ENCODE results near the gene PLEKHM1.
"Not testable (repeated sequence)": the region's sequence is repeated elsewhere in the genome, so short reads cannot be mapped to it uniquely, and the experiment has no call there.

Gene PLEKHM1

DNA sequence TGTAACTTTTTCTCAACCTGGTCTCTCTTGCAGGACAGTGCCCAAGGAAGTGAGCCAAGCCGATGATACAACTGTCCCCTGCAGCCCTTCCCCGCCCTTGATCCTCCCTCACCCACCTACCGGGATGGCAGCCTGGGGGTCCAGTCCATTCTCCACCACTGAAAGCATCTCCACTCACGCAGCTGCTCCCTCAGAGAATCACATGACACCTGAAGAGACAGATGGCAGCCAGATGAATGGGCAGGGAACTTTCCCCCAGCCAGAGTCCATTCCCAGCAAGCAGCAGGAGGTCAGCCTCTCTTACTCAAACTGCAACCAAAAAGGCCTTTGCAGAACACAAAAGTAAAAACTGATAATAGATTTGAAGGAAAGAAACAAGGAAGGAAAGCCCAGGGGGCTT, 8.2 kb downstream of the PLEKHM1 start:
- H3K4me3 Mint-ChIP-seq, DNase-seq, H3K27ac Mint-ChIP-seq, ATAC-seq, H3K27me3 Mint-ChIP-seq, H3K9me3 Mint-ChIP-seq: not testable (repeated sequence)
- peaks cover 11% of the 10 kb centered on the region for H3K4me1 Mint-ChIP-seq

DNA sequence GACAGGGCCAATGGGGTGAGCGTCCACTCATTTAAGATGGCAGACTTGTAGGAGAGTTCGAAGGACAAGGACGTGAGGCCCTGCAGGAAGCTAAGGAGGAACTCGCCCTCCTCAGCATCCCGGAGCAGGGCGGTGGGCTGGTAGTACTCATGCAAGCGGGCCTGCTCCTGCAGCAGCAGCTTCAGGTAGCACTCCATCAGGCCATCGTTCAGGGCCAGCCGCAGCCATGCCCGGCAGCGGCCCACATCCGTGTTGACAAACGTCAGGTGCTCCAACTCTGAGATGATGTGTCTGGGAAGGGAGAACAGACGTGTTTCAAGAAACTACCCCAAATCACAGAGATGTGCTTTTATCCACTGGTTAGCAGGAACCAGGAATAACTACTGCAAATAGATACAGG, 15.1 kb downstream of the PLEKHM1 start:
- ATAC-seq, H3K27ac Mint-ChIP-seq, H3K4me3 Mint-ChIP-seq, H3K27me3 Mint-ChIP-seq, H3K9me3 Mint-ChIP-seq, DNase-seq, H3K4me1 Mint-ChIP-seq: not testable (repeated sequence)

DNA sequence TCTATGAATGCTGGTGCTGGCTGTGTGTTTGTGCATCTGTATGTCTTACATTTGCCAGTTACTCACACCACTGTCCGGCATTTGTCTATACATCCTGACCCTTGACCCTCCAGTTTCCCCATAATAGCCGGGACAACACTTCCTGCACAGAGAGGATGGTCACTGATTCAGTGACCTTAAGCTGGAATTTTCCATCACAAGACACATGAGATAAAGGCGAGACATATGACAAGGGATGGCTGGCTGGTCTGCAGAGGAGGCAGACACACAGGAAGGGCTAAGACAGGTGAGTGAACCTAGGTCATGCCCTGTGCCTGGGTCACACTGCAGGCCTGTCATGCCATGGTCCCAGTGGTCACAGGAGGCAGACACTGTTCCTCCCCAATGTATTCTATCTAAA, 18.3 kb downstream of the PLEKHM1 start:
- not testable (repeated sequence) for H3K4me3 Mint-ChIP-seq, DNase-seq, H3K27me3 Mint-ChIP-seq, ATAC-seq, H3K27ac Mint-ChIP-seq, H3K4me1 Mint-ChIP-seq, H3K9me3 Mint-ChIP-seq

DNA sequence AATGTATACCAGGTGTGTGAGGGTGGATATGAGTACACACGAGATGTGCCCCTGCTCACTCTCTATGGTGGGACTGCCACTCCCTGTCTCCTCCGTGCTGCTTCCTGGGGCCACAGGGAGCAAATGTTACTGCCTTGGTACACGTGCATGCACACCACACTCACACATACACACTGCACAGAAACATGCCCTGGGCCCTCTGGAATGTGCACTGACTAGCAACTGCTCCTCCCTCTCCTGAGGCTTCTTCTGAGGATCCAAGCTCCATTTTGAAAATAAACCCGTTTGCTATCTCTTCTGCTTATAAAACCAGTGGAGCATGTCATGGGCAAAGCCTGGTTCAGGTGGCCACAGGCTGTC, 21.3 kb downstream of the PLEKHM1 start:
- H3K27me3 Mint-ChIP-seq, H3K27ac Mint-ChIP-seq, H3K9me3 Mint-ChIP-seq, ATAC-seq, H3K4me3 Mint-ChIP-seq, H3K4me1 Mint-ChIP-seq, DNase-seq: not testable (repeated sequence)

DNA sequence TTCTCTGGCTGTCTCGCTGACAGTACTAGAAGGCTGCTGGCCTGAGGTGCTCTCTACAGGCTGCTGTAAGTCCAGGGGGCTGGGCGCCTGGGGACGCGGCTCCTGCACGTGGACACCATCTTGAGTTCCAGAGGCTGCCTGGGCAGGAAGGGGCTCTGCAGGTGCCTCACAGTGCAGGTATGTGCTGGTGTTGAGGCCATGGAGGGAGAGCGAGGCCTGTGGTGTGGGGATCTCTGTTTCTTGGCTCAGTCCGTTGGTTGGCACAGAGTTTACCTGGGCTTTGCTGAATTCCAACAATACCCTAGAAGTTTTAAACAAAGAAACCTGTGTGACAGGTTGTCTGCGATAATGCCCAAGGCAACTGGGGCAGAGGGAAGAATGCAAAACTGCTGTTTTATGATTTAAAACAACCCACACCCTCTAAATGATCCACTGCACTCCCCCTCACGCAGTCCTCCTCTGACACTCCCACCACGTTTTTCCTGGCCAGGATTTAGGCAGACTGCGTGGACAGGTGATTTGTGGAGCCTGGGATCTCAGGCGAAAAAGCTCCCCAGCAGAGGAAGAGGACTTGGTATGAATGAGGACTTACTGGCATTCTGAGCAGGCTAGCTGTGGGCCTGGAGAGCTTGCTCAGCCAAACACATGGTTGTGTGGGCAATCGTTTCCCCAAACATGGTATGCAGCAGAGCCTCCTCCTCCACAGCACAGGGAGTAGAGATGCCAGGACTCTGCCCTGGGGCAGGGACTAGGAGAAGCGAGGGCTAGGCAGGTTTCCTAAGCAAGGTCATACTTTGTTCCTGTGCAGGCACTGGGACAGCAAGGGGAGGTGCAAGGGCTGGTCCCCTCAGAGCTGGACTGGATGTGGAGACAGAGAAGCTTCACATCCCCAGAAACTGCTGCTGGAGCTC, 22.0 kb downstream of the PLEKHM1 start:
- ATAC-seq, H3K27me3 Mint-ChIP-seq, H3K4me1 Mint-ChIP-seq, H3K9me3 Mint-ChIP-seq, H3K4me3 Mint-ChIP-seq, DNase-seq: not testable (repeated sequence)
- H3K27ac Mint-ChIP-seq: peak overlapping the region in 1 of 2 donors; percentile 12

DNA sequence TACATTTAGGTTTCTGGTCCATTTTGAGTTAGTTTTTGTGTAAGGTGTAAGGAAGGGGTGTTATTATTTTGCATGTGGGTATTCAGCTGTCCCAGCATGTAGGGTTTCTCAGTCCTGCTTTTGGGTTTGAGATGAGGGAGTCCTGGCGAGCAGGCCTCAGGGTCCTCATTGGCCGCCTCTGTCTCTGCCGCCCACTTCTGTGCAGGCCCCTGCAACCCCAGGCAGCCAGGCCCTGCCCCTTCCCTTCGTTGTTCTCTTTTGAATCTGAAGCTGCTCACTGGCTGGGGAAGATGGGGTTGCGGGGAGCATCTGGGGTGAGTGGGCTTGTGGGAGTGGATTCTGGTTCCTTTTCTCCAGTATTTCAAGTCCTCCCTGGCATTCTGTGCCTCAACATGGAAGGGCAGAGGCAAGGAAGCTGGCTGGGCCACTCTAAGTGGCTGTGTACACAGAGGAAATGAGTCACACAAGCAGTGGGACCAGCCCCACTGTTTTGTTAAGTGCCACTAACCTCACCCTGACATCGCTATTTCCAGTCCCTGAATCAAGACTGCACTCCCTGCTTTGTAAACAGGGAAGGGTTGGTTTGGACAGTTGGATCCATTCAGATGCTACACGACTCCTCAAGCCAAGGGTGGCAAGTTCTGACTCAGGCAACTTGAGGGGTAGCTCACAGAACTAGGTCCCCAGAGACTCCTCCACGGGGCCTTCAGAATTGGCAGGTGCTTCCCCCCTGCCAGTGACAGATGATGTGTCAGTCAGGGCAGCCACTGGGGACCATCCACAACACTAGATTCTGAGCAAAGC, 28.8 kb downstream of the PLEKHM1 start:
- peak; percentile 98 for ATAC-seq
- DNase-seq: peak; percentile 42 to 51
- H3K9me3 Mint-ChIP-seq, H3K27me3 Mint-ChIP-seq: not testable (repeated sequence)
- Mint-ChIP-seq H3K4me1 (peaks cover 16% of the 10 kb centered on the region), H3K4me3 (peak overlapping the region; percentile 29 to 57), H3K27ac (peak overlapping the region; percentile 54 to 86)

DNA sequence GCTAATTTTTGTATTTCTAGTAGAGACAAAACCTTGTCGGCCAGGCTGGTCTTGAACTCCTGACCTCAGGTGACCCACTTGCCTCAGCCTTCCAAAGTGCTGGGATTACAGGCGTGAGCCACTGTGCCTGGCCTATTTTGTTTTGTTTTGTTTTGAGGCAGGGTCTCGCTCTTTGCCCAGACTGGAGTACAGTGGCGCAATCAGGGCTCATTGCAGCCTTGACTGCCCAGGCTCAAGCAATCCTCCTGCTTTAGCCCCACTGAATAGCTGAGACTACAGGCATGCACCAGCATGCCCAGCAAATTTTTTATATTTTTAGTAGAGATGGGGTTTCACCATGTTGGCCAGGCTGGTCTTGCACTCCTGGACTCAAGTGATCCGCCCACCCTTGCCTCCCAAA, 30.1 kb downstream of the PLEKHM1 start:
- ATAC-seq, DNase-seq, H3K27ac Mint-ChIP-seq, H3K9me3 Mint-ChIP-seq, H3K27me3 Mint-ChIP-seq, H3K4me3 Mint-ChIP-seq: not testable (repeated sequence)
- H3K4me1 Mint-ChIP-seq: peaks cover 16% of the 10 kb centered on the region

DNA sequence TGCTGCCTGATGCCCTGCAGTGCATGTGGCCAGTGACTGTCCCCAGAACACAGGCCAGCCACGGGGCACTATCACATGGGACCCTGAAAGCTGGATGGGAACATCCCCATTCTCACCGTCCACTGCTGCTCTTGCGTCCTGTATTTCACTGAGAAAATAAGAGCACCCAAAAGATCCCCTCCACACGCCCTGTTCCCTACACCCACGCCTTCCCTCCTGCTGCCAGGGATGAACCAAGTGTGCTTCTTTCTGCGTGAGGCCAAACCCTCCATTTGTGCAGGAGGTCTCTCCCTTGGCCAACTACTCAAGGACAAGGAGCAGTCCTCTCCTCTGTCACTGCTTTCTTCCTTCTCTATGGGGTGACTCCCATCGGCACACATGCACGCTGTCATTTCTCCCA, 36.2 kb downstream of the PLEKHM1 start:
- H3K27ac Mint-ChIP-seq: peak overlapping the region; percentile 14 to 35
- H3K9me3 Mint-ChIP-seq, H3K4me1 Mint-ChIP-seq, ATAC-seq, H3K27me3 Mint-ChIP-seq, H3K4me3 Mint-ChIP-seq, DNase-seq: not testable (repeated sequence)

DNA sequence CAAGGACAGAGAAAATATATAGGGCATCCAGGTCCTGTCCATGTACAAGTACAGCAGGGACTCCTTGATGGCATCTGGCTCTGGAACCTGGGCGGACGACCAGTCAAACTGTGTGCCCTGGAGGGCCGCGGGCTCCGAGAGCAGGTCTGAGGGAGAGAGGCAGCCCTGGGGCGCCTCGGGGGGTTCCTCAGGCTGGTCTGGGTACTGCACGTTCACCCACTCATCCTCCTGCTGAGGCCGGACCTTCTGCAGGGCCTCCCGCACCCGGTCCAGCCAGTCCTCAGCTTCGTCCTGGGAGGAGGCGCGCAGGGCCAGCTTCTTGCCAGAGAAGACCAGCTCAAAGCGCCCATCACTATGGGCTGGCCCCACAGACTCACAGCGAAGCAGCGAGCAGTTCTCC, 36.8 kb downstream of the PLEKHM1 start:
- H3K4me1 Mint-ChIP-seq, H3K9me3 Mint-ChIP-seq, H3K27me3 Mint-ChIP-seq, H3K27ac Mint-ChIP-seq, H3K4me3 Mint-ChIP-seq, DNase-seq: not testable (repeated sequence)
- peak; percentile 49 for ATAC-seq

DNA sequence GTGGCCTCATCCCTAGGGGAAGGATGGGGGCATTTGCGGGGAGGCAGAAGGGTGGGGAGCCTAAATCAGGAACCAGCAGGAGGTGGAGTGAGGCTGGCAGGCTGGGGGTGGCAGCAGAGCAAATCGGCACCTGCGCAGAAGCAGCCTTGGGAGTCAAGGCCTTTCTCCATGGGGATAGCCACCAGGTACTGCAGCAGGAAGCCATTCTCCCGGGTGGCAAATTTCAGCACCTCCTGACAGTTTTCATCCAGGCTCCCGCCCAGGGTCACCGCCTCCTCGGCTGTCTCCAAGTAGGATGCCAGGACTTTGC, 37.3 kb downstream of the PLEKHM1 start:
- not testable (repeated sequence) for H3K27ac Mint-ChIP-seq, H3K9me3 Mint-ChIP-seq, H3K4me1 Mint-ChIP-seq, H3K27me3 Mint-ChIP-seq, DNase-seq, H3K4me3 Mint-ChIP-seq, ATAC-seq

DNA sequence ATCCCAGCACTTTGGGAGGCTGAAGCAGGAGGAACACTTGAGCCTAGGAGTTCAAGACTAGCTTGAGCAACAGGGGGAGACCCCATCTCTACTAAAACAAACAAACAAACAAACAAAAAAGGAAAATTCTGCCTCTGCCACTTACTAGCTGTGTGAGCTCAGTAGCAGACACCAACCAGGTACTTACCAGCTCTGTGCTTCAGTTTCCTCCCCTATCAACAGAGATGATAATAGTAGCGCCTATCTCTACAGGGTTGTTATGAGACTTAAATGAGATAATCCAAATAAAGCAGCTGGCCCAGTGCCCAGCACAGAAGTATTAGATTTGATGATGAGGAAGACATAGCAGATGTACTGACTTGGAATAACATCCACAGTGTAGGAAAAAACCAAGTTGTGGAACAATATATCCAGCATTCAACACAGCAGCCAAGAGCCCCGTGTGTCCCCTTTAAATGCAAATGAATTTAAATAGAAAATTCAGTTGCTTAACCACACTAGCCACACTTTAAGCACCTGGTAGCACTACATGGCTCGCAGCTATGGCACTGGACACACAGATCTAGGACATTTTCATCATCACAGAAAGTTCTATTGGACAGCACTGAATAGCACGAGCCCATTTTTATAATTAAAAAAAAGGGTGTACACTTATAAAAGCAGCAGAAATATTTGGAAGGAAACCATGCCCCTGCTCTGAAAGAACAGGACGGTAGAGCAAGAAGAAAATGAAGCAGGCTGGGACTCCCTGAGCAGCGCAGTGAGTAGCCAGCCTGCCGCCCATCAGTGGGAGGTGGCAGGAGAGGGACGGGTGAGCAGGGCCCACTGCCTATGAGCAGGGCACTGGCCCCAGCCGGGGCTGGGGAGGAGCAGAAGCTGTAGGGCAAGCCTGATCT, 37.9 kb downstream of the PLEKHM1 start:
- H3K9me3 Mint-ChIP-seq, H3K4me1 Mint-ChIP-seq, ATAC-seq, H3K27ac Mint-ChIP-seq, H3K4me3 Mint-ChIP-seq, DNase-seq, H3K27me3 Mint-ChIP-seq: not testable (repeated sequence)

DNA sequence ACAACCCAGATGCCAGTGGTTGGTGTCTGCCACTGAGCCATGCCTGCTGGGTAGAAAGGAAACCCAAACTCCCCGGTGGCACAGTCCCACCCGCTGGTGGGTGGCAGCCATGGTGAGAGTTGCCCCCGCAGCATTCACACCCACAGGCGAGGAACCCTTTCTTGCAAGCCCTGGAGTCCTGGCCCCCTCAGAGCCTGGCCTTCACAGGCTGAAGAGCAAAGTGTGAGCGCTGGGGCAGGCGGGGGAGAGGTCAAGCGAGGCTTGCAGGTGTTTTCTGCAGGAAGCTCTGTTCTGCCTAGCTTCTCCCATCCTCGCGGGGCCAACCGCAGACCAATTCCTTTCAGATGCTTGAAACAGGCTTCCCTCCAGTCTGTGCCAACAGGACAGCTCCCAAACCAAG, 38.9 kb downstream of the PLEKHM1 start:
- H3K27me3 Mint-ChIP-seq, DNase-seq, H3K9me3 Mint-ChIP-seq, ATAC-seq, H3K4me1 Mint-ChIP-seq, H3K4me3 Mint-ChIP-seq, H3K27ac Mint-ChIP-seq: not testable (repeated sequence)

DNA sequence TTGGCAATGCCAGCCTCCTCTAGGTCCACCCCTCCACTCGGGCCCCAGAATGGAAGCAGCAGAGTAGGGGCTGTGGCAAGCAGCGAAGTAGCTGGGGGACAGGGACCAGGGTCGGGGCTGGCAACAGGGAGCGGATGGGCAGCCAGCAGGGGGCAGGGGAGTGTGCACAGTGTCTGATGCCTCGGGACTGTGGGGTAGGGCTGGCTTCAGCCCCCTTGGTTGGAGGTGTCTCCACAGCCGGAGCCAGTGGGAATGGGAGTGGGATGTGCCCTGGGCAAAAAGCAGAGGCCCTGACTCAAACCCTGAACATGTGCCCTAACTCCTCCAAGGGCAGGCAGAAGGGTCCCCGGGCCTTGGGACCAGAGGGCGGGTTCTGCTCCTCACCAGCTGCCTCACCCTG, 39.4 kb downstream of the PLEKHM1 start:
- no peak overlapping the region for H3K27ac Mint-ChIP-seq
- ATAC-seq (no peak), DNase-seq (no peak)
- no peaks in the 10 kb centered on the region for H3K9me3 Mint-ChIP-seq
- H3K4me1 Mint-ChIP-seq: peaks cover 10% of the 10 kb centered on the region
- H3K27me3 Mint-ChIP-seq: no peaks in the 10 kb centered on the region
- H3K4me3 Mint-ChIP-seq: no peak overlapping the region

DNA sequence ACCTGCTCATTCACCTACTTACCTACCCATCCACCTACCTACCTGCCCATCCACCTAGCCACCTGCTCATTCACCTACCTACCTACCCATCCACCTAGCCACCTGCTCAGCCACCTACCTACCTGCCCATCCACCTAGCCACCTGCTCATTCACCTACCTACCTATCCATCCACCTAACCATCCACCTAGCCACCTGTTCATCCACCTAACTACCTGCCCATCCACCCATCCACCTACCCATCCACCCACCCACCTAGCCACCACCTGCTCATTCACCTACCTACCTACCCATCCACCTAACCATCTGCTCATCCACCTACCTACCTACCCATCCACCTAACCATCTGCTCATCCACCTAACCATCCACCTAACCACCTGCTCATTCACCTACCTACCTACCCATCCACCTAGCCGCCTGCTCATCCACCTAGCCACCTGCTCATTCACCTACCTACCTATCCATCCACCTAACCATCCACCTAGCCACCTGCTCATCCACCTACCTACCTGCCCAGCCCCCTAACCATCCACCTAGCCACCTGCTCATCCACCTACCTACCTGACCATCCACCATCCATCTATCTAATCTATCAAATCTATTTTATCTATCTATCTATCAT, 40.7 kb downstream of the PLEKHM1 start:
- not testable (repeated sequence) for ATAC-seq, H3K27me3 Mint-ChIP-seq, DNase-seq, H3K9me3 Mint-ChIP-seq, H3K4me3 Mint-ChIP-seq
- Mint-ChIP-seq H3K4me1 (peaks cover 24% of the 10 kb centered on the region), H3K27ac (peak overlapping the region in 1 of 2 donors; percentile 64)

DNA sequence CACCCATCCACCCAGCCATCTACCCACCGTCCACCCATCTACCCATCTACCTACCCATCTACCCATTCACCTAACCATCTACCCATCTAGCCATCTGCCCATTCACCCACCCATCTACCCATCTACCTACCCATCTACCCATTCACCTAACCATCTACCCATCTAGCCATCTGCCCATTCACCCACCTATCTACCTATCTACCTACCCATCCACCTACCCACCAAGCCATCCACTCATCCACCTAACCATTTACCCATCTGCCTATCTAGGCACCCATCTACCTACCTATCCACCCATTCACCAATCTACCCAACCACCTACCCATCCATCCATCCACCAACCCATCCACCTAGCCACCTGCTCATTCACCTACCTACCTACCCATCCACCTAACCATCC, 41.3 kb downstream of the PLEKHM1 start:
- not testable (repeated sequence) for H3K27me3 Mint-ChIP-seq, H3K9me3 Mint-ChIP-seq, DNase-seq, H3K4me3 Mint-ChIP-seq, ATAC-seq, H3K27ac Mint-ChIP-seq
- H3K4me1 Mint-ChIP-seq: peaks cover 26% of the 10 kb centered on the region
